OCI-LY7 (cell line): Measurements from ENCODE around the gene TXNIP.

Experiments used
- EZH2phosphoT487 ChIP-seq: fragments of 200-600 bp; sonication (generic); IDR thresholded peaks from 2 replicates; pipeline ENCODE4 v1.6.1; 2018; ENCODE audit warnings: low read depth, borderline replicate concordance, mild to moderate bottlenecking, mixed run types, antibody characterized with exemption, low read length, moderate library complexity, mixed read lengths
- TF ChIP-seq, protein P1 (sequence below): fragments of 200-600 bp; sonication (generic); conservative IDR thresholded peaks from 2 replicates; pipeline ENCODE4 v1.5.1; 2014; ENCODE audit warnings: mild to moderate bottlenecking, antibody characterized with exemption, low read length, moderate library complexity, mixed read lengths

DNA sequence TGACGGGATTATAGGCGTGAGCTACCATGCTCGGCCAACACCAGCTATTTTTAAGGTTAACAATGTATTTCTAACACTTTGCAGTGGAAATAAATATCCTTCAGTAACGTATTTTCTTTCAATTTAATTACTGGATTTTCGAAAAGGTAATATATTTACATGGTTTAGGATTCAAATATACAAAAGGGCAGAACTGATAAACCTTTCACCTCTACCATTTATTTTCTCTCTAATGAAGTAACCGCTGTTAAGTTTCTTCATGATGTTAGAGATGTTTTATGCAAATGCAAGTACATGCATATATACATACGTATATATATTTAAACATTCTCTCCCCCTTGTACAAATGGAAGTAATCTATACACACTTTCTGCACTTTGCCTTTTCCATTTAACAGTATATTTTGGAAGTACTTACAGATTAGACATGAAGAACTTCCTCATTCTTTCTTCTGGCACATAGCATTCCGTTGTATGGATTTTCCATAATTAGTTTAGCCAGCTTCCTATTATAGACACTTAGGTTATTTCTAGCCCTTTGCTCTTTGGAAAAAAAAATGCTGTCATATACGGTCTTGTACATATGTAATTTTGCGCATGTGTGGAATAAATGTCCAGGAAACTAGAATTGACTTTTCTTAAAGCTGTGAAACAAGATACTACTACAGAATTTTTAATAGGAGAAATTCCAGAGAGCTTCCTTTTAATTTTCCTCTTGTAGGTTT lies 40.0 kb upstream of the TXNIP start:
- TF ChIP-seq, protein P1, sequence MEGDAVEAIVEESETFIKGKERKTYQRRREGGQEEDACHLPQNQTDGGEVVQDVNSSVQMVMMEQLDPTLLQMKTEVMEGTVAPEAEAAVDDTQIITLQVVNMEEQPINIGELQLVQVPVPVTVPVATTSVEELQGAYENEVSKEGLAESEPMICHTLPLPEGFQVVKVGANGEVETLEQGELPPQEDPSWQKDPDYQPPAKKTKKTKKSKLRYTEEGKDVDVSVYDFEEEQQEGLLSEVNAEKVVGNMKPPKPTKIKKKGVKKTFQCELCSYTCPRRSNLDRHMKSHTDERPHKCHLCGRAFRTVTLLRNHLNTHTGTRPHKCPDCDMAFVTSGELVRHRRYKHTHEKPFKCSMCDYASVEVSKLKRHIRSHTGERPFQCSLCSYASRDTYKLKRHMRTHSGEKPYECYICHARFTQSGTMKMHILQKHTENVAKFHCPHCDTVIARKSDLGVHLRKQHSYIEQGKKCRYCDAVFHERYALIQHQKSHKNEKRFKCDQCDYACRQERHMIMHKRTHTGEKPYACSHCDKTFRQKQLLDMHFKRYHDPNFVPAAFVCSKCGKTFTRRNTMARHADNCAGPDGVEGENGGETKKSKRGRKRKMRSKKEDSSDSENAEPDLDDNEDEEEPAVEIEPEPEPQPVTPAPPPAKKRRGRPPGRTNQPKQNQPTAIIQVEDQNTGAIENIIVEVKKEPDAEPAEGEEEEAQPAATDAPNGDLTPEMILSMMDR, result no peak
- no peak for TF ChIP-seq EZH2phosphoT487
